B cell (primary cell): ENCODE data around the gene DNASE1. TPM values are rescaled to one million over a fixed set of nuclear protein-coding genes. Genes with fewer than 3 reads are reported as not detected.

Experiments used
- ATAC-seq: fragments of 200-7000 bp; cut with Tn5 transposase; one replicate; pipeline ENCODE4 v1.10.0; 2021; ENCODE audit warnings: low read depth, mild to moderate bottlenecking, moderate number of reproducible peaks, moderate library complexity
- CTCF ChIA-PET: fragments of 350-600 bp; sonication (Branson Sonifier 250); formaldehyde crosslinking; loops from one replicate; lab custom pipeline; 2021; ENCODE audit warnings: antibody characterized with exemption, inconsistent platforms; lab: Charles Lee
- POLR2A ChIA-PET: fragments of 350-600 bp; sonication (Branson Sonifier 250); formaldehyde crosslinking; loops from one replicate; lab custom pipeline; 2021; ENCODE audit warnings: antibody characterized with exemption; lab: Charles Lee
- DNase-seq: peaks from one replicate; pipeline ENCODE4 v3.0.0; 2013
- H2AFZ ChIP-seq: 2 replicates; pipeline ENCODE4 v1.6.1; 2012; ENCODE audit warnings: mild to moderate bottlenecking, low read depth, low read length; ENCODE audit not compliant: insufficient read depth, poor library complexity, severe bottlenecking
- H3K27ac ChIP-seq, 2 donors: 1 replicate in 1 of 2; 2 replicates in 1 of 2; pipeline ENCODE4 v1.5.1; 2012 to 2013; ENCODE audit warnings: low read length in 2 of 2, mild to moderate bottlenecking in 2 of 2, moderate library complexity in 1 of 2
- H3K27me3 ChIP-seq, 4 experiments: fragments of 200-600 bp in 1 of 4; sonication (generic) in 1 of 4; replicated peaks in 1 of 4; 1 replicate in 2 of 4; 2 replicates in 2 of 4; pipeline versions ENCODE4 v1.6.1 to v1.7.0; 2013 to 2016; ENCODE audit warnings: low read length in 3 of 4, mild to moderate bottlenecking in 2 of 4, mixed read lengths in 1 of 4, moderate library complexity in 1 of 4; ENCODE audit not compliant: insufficient read depth in 4 of 4, control insufficient read depth in 3 of 4; ENCODE audit errors: control extremely low read depth in 1 of 4
- H3K36me3 ChIP-seq, 2 experiments: replicated peaks in 1 of 2; 1 replicate in 1 of 2; 2 replicates in 1 of 2; pipeline versions ENCODE4 v1.6.1 to v1.7.1; 2013; ENCODE audit warnings: low read length in 1 of 2; ENCODE audit not compliant: insufficient read depth in 2 of 2, control insufficient read depth in 1 of 2; ENCODE audit errors: control extremely low read depth in 1 of 2, extremely low read depth in 1 of 2
- H3K4me1 ChIP-seq, 2 donors: fragments of 200-600 bp in 1 of 2; sonication (generic) in 1 of 2; 1 replicate in 1 of 2; 2 replicates in 1 of 2; pipeline versions ENCODE4 v1.5.1 to v1.6.1; 2013 to 2017; ENCODE audit warnings: low read length in 2 of 2; ENCODE audit not compliant: control insufficient read depth in 2 of 2, insufficient read depth in 2 of 2
- H3K4me2 ChIP-seq: replicated peaks from 2 replicates; pipeline ENCODE3; 2012; ENCODE audit warnings: mild to moderate bottlenecking, low read depth, low read length; ENCODE audit not compliant: poor library complexity, severe bottlenecking
- H3K4me3 ChIP-seq, 5 experiments: fragments of 200-600 bp in 1 of 5; sonication (generic) in 1 of 5; 1 replicate in 3 of 5; 2 replicates in 2 of 5; pipeline versions ENCODE4 v1.5.1 to v1.7.0; 2011 to 2016; ENCODE audit warnings: low read length in 4 of 5, mild to moderate bottlenecking in 4 of 5, low read depth in 2 of 5, control low read depth in 1 of 5, moderate library complexity in 1 of 5; ENCODE audit not compliant: insufficient read depth in 1 of 5; ENCODE audit errors: control extremely low read depth in 1 of 5, extremely low read depth in 1 of 5
- H3K79me2 ChIP-seq: fragments of 200-600 bp; sonication (generic); one replicate; pipeline ENCODE4 v1.6.0; 2016; ENCODE audit warnings: low read length; ENCODE audit not compliant: control insufficient read depth, insufficient read depth
- H3K9ac ChIP-seq: fragments of 200-600 bp; sonication (generic); 2 replicates; pipeline ENCODE4 v1.6.1; 2017; ENCODE audit warnings: mild to moderate bottlenecking, low read length, moderate library complexity
- H3K9me3 ChIP-seq, 3 donors: one replicate each; pipeline versions ENCODE4 v1.6.1 to v1.7.1; 2013; ENCODE audit warnings: low read length in 2 of 3; ENCODE audit not compliant: control insufficient read depth in 2 of 3, insufficient read depth in 1 of 3; ENCODE audit errors: control extremely low read depth in 1 of 3
- H4K20me1 ChIP-seq: 2 replicates; pipeline ENCODE4 v1.6.0; 2012; ENCODE audit warnings: mild to moderate bottlenecking, low read length; ENCODE audit not compliant: insufficient read depth, control insufficient read depth, poor library complexity, severe bottlenecking
- H3K27ac Mint-ChIP-seq: one replicate; pipeline ENCODE4 v1.8.0; 2021; ENCODE audit warnings: mixed read lengths
- H3K27me3 Mint-ChIP-seq: one replicate; pipeline ENCODE4 v1.8.0; 2021; ENCODE audit warnings: mixed read lengths
- H3K4me1 Mint-ChIP-seq: one replicate; pipeline ENCODE4 v1.8.0; 2021; ENCODE audit warnings: mixed read lengths
- H3K4me3 Mint-ChIP-seq: one replicate; pipeline ENCODE4 v1.8.0; 2021; ENCODE audit warnings: mixed read lengths
- H3K9me3 Mint-ChIP-seq: one replicate; pipeline ENCODE4 v1.8.0; 2022; ENCODE audit warnings: mixed read lengths; ENCODE audit not compliant: insufficient read depth
- CTCF ChIP-seq: fragments of 200-600 bp; IDR thresholded peaks from one replicate; pipeline ENCODE4 v1.8.0; 2022; ENCODE audit warnings: antibody characterized with exemption, mild to moderate bottlenecking
- EZH2 ChIP-seq: IDR thresholded peaks from 2 replicates; pipeline ENCODE4 v1.6.1; 2012; ENCODE audit warnings: borderline replicate concordance, low read depth, mild to moderate bottlenecking, moderate library complexity, low read length; ENCODE audit not compliant: insufficient read depth, poor library complexity, severe bottlenecking
- WGBS: methylation state at CpG from one replicate; pipeline ENCODE4 v1.1.5; 2013; ENCODE audit warnings: missing lambda C conversion rate; ENCODE audit not compliant: insufficient coverage; 5-methylcytosine and 5-hydroxymethylcytosine counted together
- intact Hi-C: fragments of 100-400 bp; cut with micrococcal nuclease; formaldehyde crosslinking; loops from one replicate; pipeline ENCODE4 v1.10.0; 2022
- polyA plus RNA-seq: library from polyadenylated mRNA; depleted of rRNA; stranded (reverse); fragments of >200 nt; gene quantifications from 2 replicates; pipeline ENCODE4 v1.2.3, GENCODE V29; 2012
- total RNA-seq, 2 donors: library from RNA; stranded (reverse); fragments of 120-200 nt in 1 of 2; gene quantifications; 1 replicate in 1 of 2; 2 replicates in 1 of 2; pipeline versions ENCODE4 v1.2.3 to v1.2.4, GENCODE V29; 2013 to 2022

DNASE1 gene
- total and polyA plus RNA-seq, 2 donors (not counting 1 experiment from before 2014, with no cell fraction given), result 53.3 to 53.7 TPM

GRCh38 chr16:3652373-3653195, 1.9 kb upstream of the DNASE1 start:
- ATAC-seq (no peak), DNase-seq (no peak)
- Histone ChIP-seq H3K27me3 (no peaks in the 10 kb centered on the region), H3K9me3 (no peaks in the 10 kb centered on the region), H3K9ac (no peak overlapping the region), H4K20me1 (no peaks in the 10 kb centered on the region), H3K79me2 (no peaks in the 10 kb centered on the region), H3K27ac (no peak overlapping the region), H3K4me2 (no peak overlapping the region), H3K4me3 (no peak overlapping the region), H3K36me3 (peaks cover 0 to 37% of the 10 kb centered on the region in 2 experiments), H3K4me1 (no peaks in the 10 kb centered on the region), H2AFZ (no peak overlapping the region)
- H3K4me1 Mint-ChIP-seq, result peaks cover 2% of the 10 kb centered on the region
- H3K9me3 Mint-ChIP-seq, result no peaks in the 10 kb centered on the region
- no peak overlapping the region for H3K4me3 Mint-ChIP-seq
- intact Hi-C loops, result no loop called here
- CTCF ChIA-PET, result interaction anchor here (1.5 kb wide), 1 partner anchor 26 kb away, joined by 3 read pairs; no protein-coding TSS in a partner anchor
- TF ChIP-seq CTCF, result no peak
- TF ChIP-seq EZH2, result no peak
- 98% methylated on average over 13 of the region's 14 CpGs for WGBS
- H3K27me3 Mint-ChIP-seq, result no peaks in the 10 kb centered on the region
- no peak overlapping the region for H3K27ac Mint-ChIP-seq
- POLR2A ChIA-PET, result no interaction called here

- Mint-ChIP-seq H3K27me3 (no peaks in the 10 kb centered on the region), H3K9me3 (no peaks in the 10 kb centered on the region), H3K27ac (no peak overlapping the region), H3K4me1 (peaks cover 2% of the 10 kb centered on the region), H3K4me3 (no peak overlapping the region)
- CTCF ChIA-PET, result interaction anchor here (1.4 to 2.1 kb wide), 2 partner anchors 125 to 128 kb away, joined by 4 to 9 read pairs; no protein-coding TSS in a partner anchor
- Histone ChIP-seq H3K4me3 (no peak overlapping the region), H4K20me1 (no peaks in the 10 kb centered on the region), H3K4me2 (no peak overlapping the region), H3K36me3 (peaks cover 0 to 57% of the 10 kb centered on the region in 2 experiments), H2AFZ (no peak overlapping the region), H3K9ac (no peak overlapping the region), H3K27me3 (no peaks in the 10 kb centered on the region), H3K27ac (no peak overlapping the region), H3K79me2 (no peaks in the 10 kb centered on the region), H3K9me3 (no peaks in the 10 kb centered on the region), H3K4me1 (no peaks in the 10 kb centered on the region)
- no peak for TF ChIP-seq CTCF
- TF ChIP-seq EZH2, result no peak
- no peak for ATAC-seq
- intact Hi-C loops, result no loop called here
- 94% methylated on average over 12 of the region's 12 CpGs for WGBS
- POLR2A ChIA-PET, result no interaction called here
- no peak for DNase-seq
Measured at GRCh38 chr16:3655030-3655395, 522 bp downstream of the DNASE1 start.
